ENCODE data around the gene ATP6V1B1. TPM values are rescaled to one million over a fixed set of nuclear protein-coding genes. Genes with fewer than 3 reads are reported as not detected.

The ATP6V1B1 gene
- total and polyA plus RNA-seq, 10 of the 15 experiments (the other 5 are each of a cell fraction or from before 2014, with no cell fraction given), result not detected

GRCh38 chr2:70994699-70995425 is 59.2 kb downstream of the ATP6V1B1 start, which contains the start of gene TEX261 (continued):
- TF ChIP-seq, protein P1, sequence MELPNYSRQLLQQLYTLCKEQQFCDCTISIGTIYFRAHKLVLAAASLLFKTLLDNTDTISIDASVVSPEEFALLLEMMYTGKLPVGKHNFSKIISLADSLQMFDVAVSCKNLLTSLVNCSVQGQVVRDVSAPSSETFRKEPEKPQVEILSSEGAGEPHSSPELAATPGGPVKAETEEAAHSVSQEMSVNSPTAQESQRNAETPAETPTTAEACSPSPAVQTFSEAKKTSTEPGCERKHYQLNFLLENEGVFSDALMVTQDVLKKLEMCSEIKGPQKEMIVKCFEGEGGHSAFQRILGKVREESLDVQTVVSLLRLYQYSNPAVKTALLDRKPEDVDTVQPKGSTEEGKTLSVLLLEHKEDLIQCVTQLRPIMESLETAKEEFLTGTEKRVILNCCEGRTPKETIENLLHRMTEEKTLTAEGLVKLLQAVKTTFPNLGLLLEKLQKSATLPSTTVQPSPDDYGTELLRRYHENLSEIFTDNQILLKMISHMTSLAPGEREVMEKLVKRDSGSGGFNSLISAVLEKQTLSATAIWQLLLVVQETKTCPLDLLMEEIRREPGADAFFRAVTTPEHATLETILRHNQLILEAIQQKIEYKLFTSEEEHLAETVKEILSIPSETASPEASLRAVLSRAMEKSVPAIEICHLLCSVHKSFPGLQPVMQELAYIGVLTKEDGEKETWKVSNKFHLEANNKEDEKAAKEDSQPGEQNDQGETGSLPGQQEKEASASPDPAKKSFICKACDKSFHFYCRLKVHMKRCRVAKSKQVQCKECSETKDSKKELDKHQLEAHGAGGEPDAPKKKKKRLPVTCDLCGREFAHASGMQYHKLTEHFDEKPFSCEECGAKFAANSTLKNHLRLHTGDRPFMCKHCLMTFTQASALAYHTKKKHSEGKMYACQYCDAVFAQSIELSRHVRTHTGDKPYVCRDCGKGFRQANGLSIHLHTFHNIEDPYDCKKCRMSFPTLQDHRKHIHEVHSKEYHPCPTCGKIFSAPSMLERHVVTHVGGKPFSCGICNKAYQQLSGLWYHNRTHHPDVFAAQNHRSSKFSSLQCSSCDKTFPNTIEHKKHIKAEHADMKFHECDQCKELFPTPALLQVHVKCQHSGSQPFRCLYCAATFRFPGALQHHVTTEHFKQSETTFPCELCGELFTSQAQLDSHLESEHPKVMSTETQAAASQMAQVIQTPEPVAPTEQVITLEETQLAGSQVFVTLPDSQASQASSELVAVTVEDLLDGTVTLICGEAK (IDR thresholded peaks at IDR 0.05; ENCODE audit: borderline replicate concordance), result no peak
- TF ChIP-seq POLR2A (IDR thresholded peaks at IDR 0.05; ENCODE audit: low read depth, low read length) (peak; percentile 87), HDAC2 (IDR thresholded peaks at IDR 0.05) (no peak), DPF2 (IDR thresholded peaks at IDR 0.05) (no peak), CUX1 (IDR thresholded peaks at IDR 0.05; ENCODE audit: insufficient replicate concordance, low read depth, low read length) (no peak), USF2 (IDR thresholded peaks at IDR 0.05; ENCODE audit: borderline replicate concordance, low read depth, low read length) (no peak), EGR1 (IDR thresholded peaks at IDR 0.05; ENCODE audit: borderline replicate concordance in 1 of 2, low read depth in 2 of 2, low read length in 2 of 2) (peak; percentile 52 to 89), ASH2L (IDR thresholded peaks at IDR 0.05; ENCODE audit: borderline replicate concordance, low read depth) (no peak), SMAD1 (IDR thresholded peaks at IDR 0.05; ENCODE audit: low read depth, partially characterized antibody) (no peak), ZZZ3 (IDR thresholded peaks at IDR 0.05; ENCODE audit: control insufficient read depth, insufficient read length, low read depth) (no peak)
- TF ChIP-seq, protein P2, sequence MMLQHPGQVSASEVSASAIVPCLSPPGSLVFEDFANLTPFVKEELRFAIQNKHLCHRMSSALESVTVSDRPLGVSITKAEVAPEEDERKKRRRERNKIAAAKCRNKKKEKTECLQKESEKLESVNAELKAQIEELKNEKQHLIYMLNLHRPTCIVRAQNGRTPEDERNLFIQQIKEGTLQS (IDR thresholded peaks at IDR 0.05; ENCODE audit: borderline replicate concordance, extremely low read depth, low read depth, low read length), result no peak
- TF ChIP-seq, protein P3, sequence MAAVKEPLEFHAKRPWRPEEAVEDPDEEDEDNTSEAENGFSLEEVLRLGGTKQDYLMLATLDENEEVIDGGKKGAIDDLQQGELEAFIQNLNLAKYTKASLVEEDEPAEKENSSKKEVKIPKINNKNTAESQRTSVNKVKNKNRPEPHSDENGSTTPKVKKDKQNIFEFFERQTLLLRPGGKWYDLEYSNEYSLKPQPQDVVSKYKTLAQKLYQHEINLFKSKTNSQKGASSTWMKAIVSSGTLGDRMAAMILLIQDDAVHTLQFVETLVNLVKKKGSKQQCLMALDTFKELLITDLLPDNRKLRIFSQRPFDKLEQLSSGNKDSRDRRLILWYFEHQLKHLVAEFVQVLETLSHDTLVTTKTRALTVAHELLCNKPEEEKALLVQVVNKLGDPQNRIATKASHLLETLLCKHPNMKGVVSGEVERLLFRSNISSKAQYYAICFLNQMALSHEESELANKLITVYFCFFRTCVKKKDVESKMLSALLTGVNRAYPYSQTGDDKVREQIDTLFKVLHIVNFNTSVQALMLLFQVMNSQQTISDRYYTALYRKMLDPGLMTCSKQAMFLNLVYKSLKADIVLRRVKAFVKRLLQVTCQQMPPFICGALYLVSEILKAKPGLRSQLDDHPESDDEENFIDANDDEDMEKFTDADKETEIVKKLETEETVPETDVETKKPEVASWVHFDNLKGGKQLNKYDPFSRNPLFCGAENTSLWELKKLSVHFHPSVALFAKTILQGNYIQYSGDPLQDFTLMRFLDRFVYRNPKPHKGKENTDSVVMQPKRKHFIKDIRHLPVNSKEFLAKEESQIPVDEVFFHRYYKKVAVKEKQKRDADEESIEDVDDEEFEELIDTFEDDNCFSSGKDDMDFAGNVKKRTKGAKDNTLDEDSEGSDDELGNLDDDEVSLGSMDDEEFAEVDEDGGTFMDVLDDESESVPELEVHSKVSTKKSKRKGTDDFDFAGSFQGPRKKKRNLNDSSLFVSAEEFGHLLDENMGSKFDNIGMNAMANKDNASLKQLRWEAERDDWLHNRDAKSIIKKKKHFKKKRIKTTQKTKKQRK (IDR thresholded peaks at IDR 0.05; ENCODE audit: low read depth, low read length), result no peak
- TF ChIP-seq, protein P4, sequence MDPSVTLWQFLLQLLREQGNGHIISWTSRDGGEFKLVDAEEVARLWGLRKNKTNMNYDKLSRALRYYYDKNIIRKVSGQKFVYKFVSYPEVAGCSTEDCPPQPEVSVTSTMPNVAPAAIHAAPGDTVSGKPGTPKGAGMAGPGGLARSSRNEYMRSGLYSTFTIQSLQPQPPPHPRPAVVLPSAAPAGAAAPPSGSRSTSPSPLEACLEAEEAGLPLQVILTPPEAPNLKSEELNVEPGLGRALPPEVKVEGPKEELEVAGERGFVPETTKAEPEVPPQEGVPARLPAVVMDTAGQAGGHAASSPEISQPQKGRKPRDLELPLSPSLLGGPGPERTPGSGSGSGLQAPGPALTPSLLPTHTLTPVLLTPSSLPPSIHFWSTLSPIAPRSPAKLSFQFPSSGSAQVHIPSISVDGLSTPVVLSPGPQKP (IDR thresholded peaks at IDR 0.05; ENCODE audit: low read depth, low read length), result no peak

Measured in GM12878 (cell line).